Activated CD8-positive, alpha-beta memory T cell treated with anti-CD3 and anti-CD28 coated beads, Interleukin-2, amount 10 ng/mL, durations not matched to agents 7 days and 5 days (primary cell): Measurements from ENCODE around the gene CTXND1. TPM values are rescaled to one million over a fixed set of nuclear protein-coding genes. Genes with fewer than 3 reads are reported as not detected.
"Not testable (repeated sequence)": the region's sequence is repeated elsewhere in the genome, so short reads cannot be mapped to it uniquely, and the experiment has no call there.

Source experiments
- ATAC-seq: fragments of 150-1000 bp; cut with Tn5 transposase; one replicate; pipeline ENCODE4 v1.10.0; 2021; ENCODE audit warnings: moderate library complexity
- CTCF ChIA-PET: fragments of 350-600 bp; sonication (Branson Sonifier 250); formaldehyde crosslinking; loops from one replicate; lab custom pipeline; 2021; ENCODE audit warnings: antibody characterized with exemption; lab: Charles Lee
- DNase-seq: peaks from one replicate; pipeline ENCODE4 v3.0.0-alpha.2; 2020
- H3K27ac Mint-ChIP-seq: one replicate; pipeline ENCODE4 v1.8.0; 2021; ENCODE audit warnings: mild to moderate bottlenecking, mixed read lengths
- H3K27me3 Mint-ChIP-seq: one replicate; pipeline ENCODE4 v1.8.0; 2021; ENCODE audit warnings: mixed read lengths
- H3K36me3 Mint-ChIP-seq: one replicate; pipeline ENCODE4 v1.8.0; 2021; ENCODE audit warnings: mild to moderate bottlenecking, mixed read lengths
- H3K4me1 Mint-ChIP-seq: one replicate; pipeline ENCODE4 v1.8.0; 2021; ENCODE audit warnings: mixed read lengths
- H3K4me3 Mint-ChIP-seq: one replicate; pipeline ENCODE4 v1.8.0; 2021; ENCODE audit warnings: mild to moderate bottlenecking, moderate library complexity, mixed read lengths
- H3K9me3 Mint-ChIP-seq: one replicate; pipeline ENCODE4 v1.8.0; 2022; ENCODE audit warnings: low read depth, mixed read lengths
- total RNA-seq, 2 experiments: library from RNA; stranded (reverse); gene quantifications; one replicate each; pipeline ENCODE4 v1.2.3, GENCODE V29; 2021

CTXND1 gene
- not detected for total RNA-seq

GRCh38 chr15:80252121-80252518 lies at the start of gene CTXND1:
Gene CTXND1, minus strand, starts transcription at chr15:80252213. Its CDS starts 50,264 bp downstream, at chr15:80201949.
- Mint-ChIP-seq H3K4me3 (no peak within 1 kb of the TSS), H3K4me1 (peaks cover 5% of the 10 kb centered on the region), H3K36me3 (no peaks in the 10 kb centered on the region), H3K27me3 (peaks cover 72% of the 10 kb centered on the region), H3K9me3 (no peaks in the 10 kb centered on the region), H3K27ac (no peak within 1 kb of the TSS)
- DNase-seq (no peak), ATAC-seq (no peak)
- CTCF ChIA-PET = no interaction called here

GRCh38 chr15:80301472-80301871 lies 49.5 kb upstream of the CTXND1 start:
- Mint-ChIP-seq H3K9me3 (no peaks in the 10 kb centered on the region), H3K4me3 (no peak overlapping the region), H3K27ac (no peak overlapping the region), H3K4me1 (no peaks in the 10 kb centered on the region), H3K36me3 (no peaks in the 10 kb centered on the region), H3K27me3 (peaks cover 15% of the 10 kb centered on the region)
- no peak for ATAC-seq
- CTCF ChIA-PET = no interaction called here
- no peak for DNase-seq

GRCh38 chr15:80295777-80296176 lies 43.8 kb upstream of the CTXND1 start:
- H3K4me1 Mint-ChIP-seq, H3K27ac Mint-ChIP-seq, H3K27me3 Mint-ChIP-seq, CTCF ChIA-PET, H3K9me3 Mint-ChIP-seq, ATAC-seq, H3K36me3 Mint-ChIP-seq, H3K4me3 Mint-ChIP-seq, DNase-seq: not testable (repeated sequence)

- ATAC-seq (no peak), DNase-seq (no peak)
- CTCF ChIA-PET = no interaction called here
- H3K4me1 Mint-ChIP-seq = no peaks in the 10 kb centered on the region
- H3K4me3 Mint-ChIP-seq = no peak overlapping the region
- H3K27me3 Mint-ChIP-seq = peaks cover 10% of the 10 kb centered on the region
- no peak overlapping the region for H3K27ac Mint-ChIP-seq
- no peaks in the 10 kb centered on the region for H3K9me3 Mint-ChIP-seq
- no peaks in the 10 kb centered on the region for H3K36me3 Mint-ChIP-seq
Observed at GRCh38 chr15:80292079-80292478, 40.1 kb upstream of the CTXND1 start.

- H3K36me3 Mint-ChIP-seq, H3K4me3 Mint-ChIP-seq, H3K9me3 Mint-ChIP-seq, DNase-seq, H3K27ac Mint-ChIP-seq, H3K4me1 Mint-ChIP-seq, CTCF ChIA-PET, ATAC-seq: not testable (repeated sequence)
- peaks cover 10% of the 10 kb centered on the region for H3K27me3 Mint-ChIP-seq
Observed at GRCh38 chr15:80290891-80291290, 38.9 kb upstream of the CTXND1 start.

GRCh38 chr15:80289528-80290495 lies 37.8 kb upstream of the CTXND1 start:
- ATAC-seq (no peak), DNase-seq (no peak)
- Mint-ChIP-seq H3K9me3 (no peaks in the 10 kb centered on the region), H3K4me1 (no peaks in the 10 kb centered on the region), H3K27me3 (peaks cover 10% of the 10 kb centered on the region), H3K27ac (no peak overlapping the region), H3K4me3 (no peak overlapping the region), H3K36me3 (no peaks in the 10 kb centered on the region)
- CTCF ChIA-PET = no interaction called here

GRCh38 chr15:80288131-80288530 lies 36.1 kb upstream of the CTXND1 start:
- no peaks in the 10 kb centered on the region for H3K4me1 Mint-ChIP-seq
- CTCF ChIA-PET = no interaction called here

GRCh38 chr15:80286055-80286454 lies 34.0 kb upstream of the CTXND1 start:
- no peak for ATAC-seq
- H3K4me3 Mint-ChIP-seq = no peak overlapping the region
- CTCF ChIA-PET = no interaction called here
- peaks cover 7% of the 10 kb centered on the region for H3K27me3 Mint-ChIP-seq
- no peaks in the 10 kb centered on the region for H3K4me1 Mint-ChIP-seq
- DNase-seq = no peak
- no peaks in the 10 kb centered on the region for H3K36me3 Mint-ChIP-seq
- no peaks in the 10 kb centered on the region for H3K9me3 Mint-ChIP-seq
- H3K27ac Mint-ChIP-seq = no peak overlapping the region

More at GRCh38 chr15:80288131-80288530, 36.1 kb upstream of the CTXND1 start:
- peaks cover 10% of the 10 kb centered on the region for H3K27me3 Mint-ChIP-seq
- H3K9me3 Mint-ChIP-seq = no peaks in the 10 kb centered on the region
- ATAC-seq = no peak
- no peak overlapping the region for H3K4me3 Mint-ChIP-seq
- no peak for DNase-seq
- H3K27ac Mint-ChIP-seq = no peak overlapping the region
- no peaks in the 10 kb centered on the region for H3K36me3 Mint-ChIP-seq

- Mint-ChIP-seq H3K36me3 (no peaks in the 10 kb centered on the region), H3K4me3 (no peak overlapping the region), H3K27me3 (peaks cover 2% of the 10 kb centered on the region), H3K9me3 (no peaks in the 10 kb centered on the region), H3K4me1 (no peaks in the 10 kb centered on the region), H3K27ac (no peak overlapping the region)
- no peak for ATAC-seq
- CTCF ChIA-PET = no interaction called here
- DNase-seq = no peak
Observed at GRCh38 chr15:80285379-80285778, 33.4 kb upstream of the CTXND1 start.

- DNase-seq (no peak), ATAC-seq (no peak)
- CTCF ChIA-PET = no interaction called here
- Mint-ChIP-seq H3K4me3 (no peak overlapping the region), H3K9me3 (no peaks in the 10 kb centered on the region), H3K36me3 (no peaks in the 10 kb centered on the region), H3K27ac (no peak overlapping the region), H3K27me3 (peaks cover 2% of the 10 kb centered on the region), H3K4me1 (no peaks in the 10 kb centered on the region)
Observed at GRCh38 chr15:80283531-80283930, 31.5 kb upstream of the CTXND1 start.

GRCh38 chr15:80277147-80277546 lies 25.1 kb upstream of the CTXND1 start:
- Mint-ChIP-seq H3K27ac (no peak overlapping the region), H3K9me3 (no peaks in the 10 kb centered on the region)

GRCh38 chr15:80275961-80276360 lies 23.9 kb upstream of the CTXND1 start:
- no peak overlapping the region for H3K27ac Mint-ChIP-seq
- no peak overlapping the region for H3K4me3 Mint-ChIP-seq
- DNase-seq (no peak), ATAC-seq (no peak)
- CTCF ChIA-PET = no interaction called here
- H3K9me3 Mint-ChIP-seq = no peaks in the 10 kb centered on the region
- H3K36me3 Mint-ChIP-seq = no peaks in the 10 kb centered on the region
- peaks cover 7% of the 10 kb centered on the region for H3K27me3 Mint-ChIP-seq
- H3K4me1 Mint-ChIP-seq = no peaks in the 10 kb centered on the region

More at GRCh38 chr15:80277147-80277546, 25.1 kb upstream of the CTXND1 start:
- H3K27me3 Mint-ChIP-seq = peaks cover 2% of the 10 kb centered on the region
- no peak overlapping the region for H3K4me3 Mint-ChIP-seq
- ATAC-seq = no peak
- DNase-seq = no peak
- CTCF ChIA-PET = no interaction called here
- H3K36me3 Mint-ChIP-seq = no peaks in the 10 kb centered on the region
- no peaks in the 10 kb centered on the region for H3K4me1 Mint-ChIP-seq

- DNase-seq (no peak), ATAC-seq (no peak)
- CTCF ChIA-PET = no interaction called here
- Mint-ChIP-seq H3K4me1 (no peaks in the 10 kb centered on the region), H3K36me3 (no peaks in the 10 kb centered on the region), H3K9me3 (no peaks in the 10 kb centered on the region), H3K4me3 (no peak overlapping the region), H3K27ac (no peak overlapping the region), H3K27me3 (peaks cover 7% of the 10 kb centered on the region)
Observed at GRCh38 chr15:80274996-80275395, 23.0 kb upstream of the CTXND1 start.

- CTCF ChIA-PET = no interaction called here
- no peaks in the 10 kb centered on the region for H3K36me3 Mint-ChIP-seq
Observed at GRCh38 chr15:80274554-80274953, 22.5 kb upstream of the CTXND1 start.

More at GRCh38 chr15:80274554-80274953, 22.5 kb upstream of the CTXND1 start:
- Mint-ChIP-seq H3K9me3 (no peaks in the 10 kb centered on the region), H3K27me3 (peaks cover 7% of the 10 kb centered on the region), H3K4me1 (no peaks in the 10 kb centered on the region), H3K4me3 (no peak overlapping the region), H3K27ac (no peak overlapping the region)
- DNase-seq (no peak), ATAC-seq (no peak)
